ENCODE results near the gene SMYD4.

GRCh38 chr17:1800712-1801111 lies 29.0 kb downstream of the SMYD4 start:
- TF ChIP-seq CTCF (IDR thresholded peaks at IDR 0.05; ENCODE audit: low read depth, low read length, poor library complexity, severe bottlenecking), result no peak
- TF ChIP-seq EZH2phosphoT487 (IDR thresholded peaks at IDR 0.05; ENCODE audit: borderline replicate concordance, low read length), result no peak

Measured in DOHH2 (cell line).